ENCODE results near the gene SLC25A38. TPM values are rescaled to one million over a fixed set of nuclear protein-coding genes. Genes with fewer than 3 reads are reported as not detected.

Gene SLC25A38
- total and polyA plus RNA-seq, 2 donors (not counting 1 experiment from before 2014, with no cell fraction given), result 22.0 to 23.3 TPM

- no peak overlapping the region for H3K4me2 ChIP-seq (ENCODE audit: extremely low read depth, insufficient read depth, low read length)
- H3K79me2 ChIP-seq (ENCODE audit: control insufficient read depth, insufficient read depth, low read length), result peaks cover 5% of the 10 kb centered on the region
- no peaks in the 10 kb centered on the region for H4K20me1 ChIP-seq (ENCODE audit: control insufficient read depth, extremely low read depth, insufficient read depth, low read length)
- no peak for DNase-seq (ENCODE audit: low read depth in 2 of 2)
- no peak overlapping the region for H3K4me3 ChIP-seq (replicated peaks in 1 of 4; ENCODE audit: control extremely low read depth in 1 of 4, insufficient read depth in 1 of 4, low read depth in 3 of 4, low read length in 4 of 4)
- peaks cover 2% of the 10 kb centered on the region for H3K36me3 ChIP-seq (ENCODE audit: control insufficient read depth, insufficient read depth, low read length)
- TF ChIP-seq CTCF (conservative IDR thresholded peaks at IDR 0.05 in 1 of 2, IDR thresholded peaks at IDR 0.05 in 1 of 2; ENCODE audit: low read depth in 1 of 2, low read length in 2 of 2) (no peak), EZH2 (IDR thresholded peaks at IDR 0.05; ENCODE audit: low read length, missing control alignments) (no peak)
- H3K4me1 ChIP-seq (ENCODE audit: control insufficient read depth, extremely low read depth, insufficient read depth, low read length), result no peaks in the 10 kb centered on the region
- no peak overlapping the region for H3K27ac ChIP-seq (ENCODE audit: insufficient read depth, low read length)
- no peaks in the 10 kb centered on the region for H3K9me3 ChIP-seq (ENCODE audit: control insufficient read depth, insufficient read depth, low read depth, low read length)
- H2AFZ ChIP-seq (ENCODE audit: low read length), result no peak overlapping the region
- H3K9ac ChIP-seq (ENCODE audit: insufficient read depth, low read length), result no peak overlapping the region
- no peaks in the 10 kb centered on the region for H3K27me3 ChIP-seq (ENCODE audit: control insufficient read depth, insufficient read depth, low read length)
These were observed 18.8 kb downstream of the SLC25A38 start for GRCh38 chr3:39401983-39402382.

- Histone ChIP-seq H3K9me3 (ENCODE audit: control insufficient read depth, insufficient read depth, low read depth, low read length) (no peaks in the 10 kb centered on the region), H4K20me1 (ENCODE audit: control insufficient read depth, extremely low read depth, insufficient read depth, low read length) (no peaks in the 10 kb centered on the region), H3K4me3 (replicated peaks in 1 of 4; ENCODE audit: control extremely low read depth in 1 of 4, insufficient read depth in 1 of 4, low read depth in 3 of 4, low read length in 4 of 4) (peak overlapping the region in 1 of 4 experiments; percentile 99), H3K9ac (ENCODE audit: insufficient read depth, low read length) (no peak overlapping the region), H3K4me1 (ENCODE audit: control insufficient read depth, extremely low read depth, insufficient read depth, low read length) (peaks cover 9% of the 10 kb centered on the region), H3K27me3 (ENCODE audit: control insufficient read depth, insufficient read depth, low read length) (no peaks in the 10 kb centered on the region), H3K79me2 (ENCODE audit: control insufficient read depth, insufficient read depth, low read length) (peaks cover 35% of the 10 kb centered on the region), H2AFZ (ENCODE audit: low read length) (no peak overlapping the region), H3K4me2 (ENCODE audit: extremely low read depth, insufficient read depth, low read length) (no peak overlapping the region), H3K27ac (ENCODE audit: insufficient read depth, low read length) (no peak overlapping the region), H3K36me3 (ENCODE audit: control insufficient read depth, insufficient read depth, low read length) (peaks cover 11% of the 10 kb centered on the region)
- TF ChIP-seq CTCF (conservative IDR thresholded peaks at IDR 0.05 in 1 of 2, IDR thresholded peaks at IDR 0.05 in 1 of 2; ENCODE audit: low read depth in 1 of 2, low read length in 2 of 2), result no peak
- no peak for TF ChIP-seq EZH2 (IDR thresholded peaks at IDR 0.05; ENCODE audit: low read length, missing control alignments)
- no peak for DNase-seq (ENCODE audit: low read depth in 2 of 2)
These were observed 21.9 kb downstream of the SLC25A38 start for GRCh38 chr3:39404943-39405686.

- peak overlapping the region; percentile 93 for H3K27ac ChIP-seq (ENCODE audit: insufficient read depth, low read length)
- no peaks in the 10 kb centered on the region for H3K27me3 ChIP-seq (ENCODE audit: control insufficient read depth, insufficient read depth, low read length)
These were observed 22.7 kb downstream of the SLC25A38 start for GRCh38 chr3:39405687-39406367.

More at GRCh38 chr3:39405687-39406367, 22.7 kb downstream of the SLC25A38 start:
- TF ChIP-seq CTCF (conservative IDR thresholded peaks at IDR 0.05 in 1 of 2, IDR thresholded peaks at IDR 0.05 in 1 of 2; ENCODE audit: low read depth in 1 of 2, low read length in 2 of 2) (no peak), EZH2 (IDR thresholded peaks at IDR 0.05; ENCODE audit: low read length, missing control alignments) (no peak)
- Histone ChIP-seq H3K36me3 (ENCODE audit: control insufficient read depth, insufficient read depth, low read length) (peaks cover 14% of the 10 kb centered on the region), H3K4me3 (replicated peaks in 1 of 4; ENCODE audit: control extremely low read depth in 1 of 4, insufficient read depth in 1 of 4, low read depth in 3 of 4, low read length in 4 of 4) (peak overlapping the region; percentile 90 to 99 (median 92)), H3K9me3 (ENCODE audit: control insufficient read depth, insufficient read depth, low read depth, low read length) (no peaks in the 10 kb centered on the region), H2AFZ (ENCODE audit: low read length) (peak overlapping the region; percentile 93), H3K4me2 (ENCODE audit: extremely low read depth, insufficient read depth, low read length) (peak overlapping the region; percentile 89), H3K4me1 (ENCODE audit: control insufficient read depth, extremely low read depth, insufficient read depth, low read length) (peaks cover 11% of the 10 kb centered on the region), H4K20me1 (ENCODE audit: control insufficient read depth, extremely low read depth, insufficient read depth, low read length) (no peaks in the 10 kb centered on the region), H3K9ac (ENCODE audit: insufficient read depth, low read length) (peak overlapping the region; percentile 57), H3K79me2 (ENCODE audit: control insufficient read depth, insufficient read depth, low read length) (peaks cover 39% of the 10 kb centered on the region)
- no peak for DNase-seq (ENCODE audit: low read depth in 2 of 2)
